ENCODE data around the gene CASK.

Gene CASK

GRCh38 chrX:41779030-41779564, 144.3 kb downstream of the CASK start:
- Histone ChIP-seq H3K4me3 (replicated peaks; ENCODE audit: insufficient read depth, low read length) (no peak overlapping the region), H3K27ac (replicated peaks) (no peak overlapping the region), H3K27me3 (ENCODE audit: insufficient read depth, poor library complexity, severe bottlenecking) (no peaks in the 10 kb centered on the region)
- no peak for DNase-seq (ENCODE audit: low read depth in 1 of 2, low spot score in 1 of 2)
- TF ChIP-seq GABPA (IDR thresholded peaks at IDR 0.05; ENCODE audit: low read depth) (no peak), REST (IDR thresholded peaks at IDR 0.05; ENCODE audit: insufficient replicate concordance, low read depth) (no peak), SPI1 (IDR thresholded peaks at IDR 0.05; ENCODE audit: borderline replicate concordance, low read depth) (no peak), CTCF (IDR thresholded peaks at IDR 0.05; ENCODE audit: insufficient read depth, low read length) (no peak), POLR2AphosphoS5 (IDR thresholded peaks at IDR 0.05; ENCODE audit: low read depth) (no peak)

- no peak overlapping the region for H3K27ac ChIP-seq (replicated peaks)
- DNase-seq (ENCODE audit: low read depth in 1 of 2, low spot score in 1 of 2): no peak
- TF ChIP-seq GABPA (IDR thresholded peaks at IDR 0.05; ENCODE audit: low read depth) (no peak), REST (IDR thresholded peaks at IDR 0.05; ENCODE audit: insufficient replicate concordance, low read depth) (no peak)
- no peak overlapping the region for H3K4me3 ChIP-seq (replicated peaks; ENCODE audit: insufficient read depth, low read length)
- no peaks in the 10 kb centered on the region for H3K27me3 ChIP-seq (ENCODE audit: insufficient read depth, poor library complexity, severe bottlenecking)
Measured at GRCh38 chrX:41761702-41762101, 161.7 kb downstream of the CASK start.

GRCh38 chrX:41761169-41761568, 162.2 kb downstream of the CASK start:
- no peak overlapping the region for H3K4me3 ChIP-seq (replicated peaks; ENCODE audit: insufficient read depth, low read length)
- no peaks in the 10 kb centered on the region for H3K27me3 ChIP-seq (ENCODE audit: insufficient read depth, poor library complexity, severe bottlenecking)
- TF ChIP-seq GABPA (IDR thresholded peaks at IDR 0.05; ENCODE audit: low read depth) (no peak), CTCF (IDR thresholded peaks at IDR 0.05; ENCODE audit: insufficient read depth, low read length) (no peak), REST (IDR thresholded peaks at IDR 0.05; ENCODE audit: insufficient replicate concordance, low read depth) (no peak), POLR2AphosphoS5 (IDR thresholded peaks at IDR 0.05; ENCODE audit: low read depth) (no peak), SPI1 (IDR thresholded peaks at IDR 0.05; ENCODE audit: borderline replicate concordance, low read depth) (no peak)
- H3K27ac ChIP-seq (replicated peaks): no peak overlapping the region
- DNase-seq (ENCODE audit: low read depth in 1 of 2, low spot score in 1 of 2): no peak
